Right renal cortex interstitium (tissue), 3 donors: ENCODE data around the gene SAP25. TPM values are rescaled to one million over a fixed set of nuclear protein-coding genes. Genes with fewer than 3 reads are reported as not detected.
"Not testable (repeated sequence)": the region's sequence is repeated elsewhere in the genome, so short reads cannot be mapped to it uniquely, and the experiment has no call there.

ENCODE experiments used
- DNase-seq, 3 donors: peaks; one replicate each; pipeline ENCODE4 v3.0.0-alpha.2; 2013; ENCODE audit warnings: low read depth in 3 of 3, low spot score in 2 of 3
- polyA plus RNA-seq, 3 donors: library from polyadenylated mRNA; unstranded; fragments of 120-200 nt; gene quantifications; one replicate each; pipeline ENCODE4 v1.2.1, GENCODE V29; 2013; ENCODE audit not compliant: insufficient read length in 3 of 3

SAP25 gene
- polyA plus RNA-seq, 3 donors = 0.82 to 1.7 (median 1.6) TPM

GRCh38 chr7:100563100-100563564 lies 10.6 kb downstream of the SAP25 start:
- no peak for DNase-seq

DNA sequence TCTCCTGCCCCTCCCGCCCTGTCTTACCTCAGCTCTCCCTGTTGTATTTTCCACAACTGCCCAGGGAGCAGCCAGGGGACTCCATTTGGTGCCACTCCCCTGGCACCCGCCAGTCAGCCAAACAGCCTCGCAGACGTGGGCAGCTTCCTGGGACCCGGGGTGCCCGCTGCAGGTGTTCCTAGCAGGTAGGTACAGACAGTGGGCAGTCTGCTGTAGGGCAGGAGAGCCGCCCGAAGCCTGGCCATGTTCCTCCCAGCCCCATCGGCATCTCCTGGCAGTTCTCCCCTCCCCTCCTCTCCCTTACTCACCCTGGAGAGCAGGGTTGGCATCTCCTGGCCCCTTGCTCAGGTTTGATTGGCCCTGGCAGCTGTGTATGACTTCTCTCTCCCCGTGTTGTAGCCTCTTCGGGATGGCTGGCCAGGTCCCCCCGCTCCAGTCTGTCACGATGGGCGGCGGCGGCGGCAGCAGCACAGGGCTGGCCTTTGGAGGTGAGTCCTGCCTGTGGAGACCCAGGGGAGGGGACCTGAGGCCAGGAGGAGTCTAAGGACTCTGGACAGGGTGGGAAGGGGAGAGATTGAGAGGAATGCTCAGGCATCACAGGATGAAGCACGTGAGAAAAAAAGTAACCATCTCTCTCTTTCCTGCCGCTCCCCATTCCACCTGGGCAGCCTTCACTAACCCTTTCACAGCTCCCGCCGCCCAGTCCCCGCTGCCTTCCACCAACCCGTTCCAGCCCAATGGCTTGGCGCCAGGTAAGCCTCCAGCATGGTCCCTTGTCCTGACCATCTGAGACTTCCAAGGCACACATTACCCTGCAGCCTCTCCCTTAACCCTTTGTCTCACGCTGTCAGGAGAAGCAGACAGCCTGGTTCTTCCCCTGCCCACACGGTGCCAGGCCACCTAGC lies 11.3 kb downstream of the SAP25 start:
- DNase-seq = no peak

- no peak for DNase-seq
These were observed 12.1 kb downstream of the SAP25 start for GRCh38 chr7:100561491-100562194.

GRCh38 chr7:100559127-100559526 lies 14.6 kb downstream of the SAP25 start:
- DNase-seq = no peak

- DNase-seq = no peak
These were observed 17.2 kb downstream of the SAP25 start for GRCh38 chr7:100556541-100556940.

GRCh38 chr7:100555701-100556100 lies 18.0 kb downstream of the SAP25 start:
- no peak for DNase-seq

- no peak for DNase-seq
These were observed 20.7 kb downstream of the SAP25 start for GRCh38 chr7:100553032-100553431.

DNA sequence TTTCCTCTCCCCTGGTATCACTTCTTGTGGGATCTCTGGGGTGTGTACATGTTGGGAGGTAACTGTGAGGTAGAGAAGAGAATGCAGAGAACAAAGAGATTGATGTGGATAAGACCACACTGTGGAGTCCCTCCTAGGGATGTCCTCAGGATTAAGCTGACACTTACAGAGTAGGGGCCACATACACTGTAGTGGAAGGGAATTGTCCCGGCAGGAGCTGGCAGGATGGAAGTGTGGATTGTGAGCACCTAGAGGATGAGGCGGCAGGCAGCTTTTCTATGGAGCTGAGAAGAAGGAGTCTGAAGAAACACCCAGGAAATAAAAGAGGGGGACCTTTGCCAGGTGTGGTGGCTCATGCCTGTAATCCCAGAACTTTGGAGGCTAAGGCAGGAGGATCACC lies 21.2 kb downstream of the SAP25 start:
- DNase-seq = no peak

DNA sequence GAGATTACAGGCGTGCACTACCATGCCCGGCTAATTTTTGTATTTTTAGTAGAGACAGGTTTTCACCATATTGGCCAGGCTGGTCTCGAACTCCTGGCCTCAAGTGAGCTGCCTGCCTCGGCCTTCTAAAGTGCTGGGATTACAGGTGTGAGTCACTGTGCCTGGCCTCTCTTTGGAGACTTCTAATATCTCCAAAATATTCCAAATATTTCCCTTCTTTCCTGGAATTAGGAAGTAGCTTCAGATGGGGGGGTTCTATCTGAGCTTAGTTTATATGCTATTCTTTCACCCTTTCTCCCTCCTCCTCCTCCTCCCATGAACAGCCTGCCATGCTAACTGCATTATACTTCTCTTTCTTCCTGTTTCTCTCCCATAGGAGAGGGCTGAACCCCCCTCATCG lies 25.3 kb downstream of the SAP25 start:
- DNase-seq = not testable (repeated sequence)

DNA sequence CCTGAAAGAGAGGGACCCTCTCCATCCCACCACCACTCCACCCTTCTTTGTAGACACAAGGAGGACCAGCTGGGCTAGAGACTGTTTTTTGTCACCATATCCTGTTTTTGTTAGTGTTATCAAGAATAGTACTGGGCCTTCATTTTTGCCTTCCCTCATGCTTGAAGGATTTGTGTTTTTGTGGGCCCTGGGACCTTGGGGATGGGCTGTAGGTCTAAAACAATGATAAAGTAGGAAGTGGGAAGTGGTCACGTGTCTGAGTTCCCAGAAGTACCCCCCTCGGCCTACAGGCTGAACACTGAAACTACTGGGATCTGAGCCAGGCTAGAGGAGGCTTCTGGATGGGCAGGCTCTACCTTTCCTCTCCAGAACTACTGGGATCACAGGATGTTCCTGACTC lies 25.8 kb downstream of the SAP25 start:
- DNase-seq = no peak

GRCh38 chr7:100546926-100547800 lies 26.5 kb downstream of the SAP25 start:
- no peak for DNase-seq

GRCh38 chr7:100546129-100546925 lies 27.4 kb downstream of the SAP25 start:
- no peak for DNase-seq

GRCh38 chr7:100545360-100546128 lies 28.2 kb downstream of the SAP25 start:
- DNase-seq = no peak

DNA sequence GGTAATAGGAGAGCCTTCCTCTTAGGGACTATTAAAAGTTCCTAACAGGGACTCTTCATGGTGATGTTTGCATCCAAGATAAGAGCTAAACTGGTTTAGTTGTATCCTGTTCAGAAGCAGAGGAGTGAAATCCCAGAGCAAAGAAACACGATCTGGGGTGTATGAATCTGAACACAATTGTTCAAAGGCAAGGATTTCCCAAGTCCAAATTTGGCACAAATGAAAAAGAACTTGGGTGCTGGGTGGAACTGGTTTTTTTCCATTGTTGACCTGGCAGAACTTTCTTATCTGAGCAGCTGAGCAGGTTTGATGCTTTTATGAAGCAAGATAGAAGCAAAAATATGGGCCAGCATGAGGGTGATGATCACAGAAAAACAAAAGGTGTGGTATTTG lies 28.7 kb downstream of the SAP25 start:
- DNase-seq = no peak

- no peak for DNase-seq
These were observed 29.3 kb downstream of the SAP25 start for GRCh38 chr7:100544386-100544785.

GRCh38 chr7:100543586-100543985 lies 30.1 kb downstream of the SAP25 start:
- no peak for DNase-seq

GRCh38 chr7:100541309-100541708 lies 32.4 kb downstream of the SAP25 start:
- not testable (repeated sequence) for DNase-seq

DNA sequence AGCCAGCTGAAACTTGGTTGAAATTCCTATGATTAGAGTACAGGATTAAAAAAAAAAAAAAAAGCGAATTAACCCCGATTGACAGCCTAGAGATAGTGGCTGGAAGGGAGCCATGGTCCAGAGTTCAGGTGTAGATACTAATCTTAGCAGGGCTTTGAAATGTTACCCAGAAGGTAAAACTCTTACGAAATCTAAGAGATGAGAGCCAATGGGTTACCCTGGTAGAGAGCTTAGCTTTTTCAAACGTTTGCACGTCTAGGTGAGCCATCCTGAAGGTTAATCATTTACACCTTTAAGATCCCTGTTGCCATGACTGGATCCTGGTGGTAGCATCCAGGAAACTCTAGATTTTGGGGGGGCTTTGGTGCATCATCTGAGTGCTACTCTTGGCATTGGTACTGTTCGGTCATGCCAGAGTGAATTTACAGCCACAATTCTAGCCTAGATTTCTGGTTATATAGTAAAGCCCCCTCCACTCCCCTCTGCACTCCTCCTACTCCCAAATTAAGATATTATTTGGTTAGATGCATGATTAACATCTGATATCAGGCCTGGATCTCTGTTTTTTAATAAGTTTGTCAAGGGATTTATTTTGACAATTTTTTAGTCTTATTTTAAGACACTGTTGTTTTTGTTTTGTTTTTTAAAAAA lies 33.5 kb downstream of the SAP25 start:
- no peak for DNase-seq
